Measurements from ENCODE around the gene KCNT1. TPM values are rescaled to one million over a fixed set of nuclear protein-coding genes. Genes with fewer than 3 reads are reported as not detected.

Gene KCNT1
- total and polyA plus RNA-seq, 5 donors, result 0.17 to 1.1 (median 0.26) TPM; not detected in 1

GRCh38 chr9:135739271-135740220, 37.6 kb downstream of the KCNT1 start:
- H3K27ac ChIP-seq (ENCODE audit: low read length), result no peak overlapping the region
- 76% methylated on average over 28 of the region's 28 CpGs for WGBS
- intact Hi-C loops (cut with DNase I), result no loop called here
- DNase-seq (no peak), ATAC-seq (no peak)
- no peaks in the 10 kb centered on the region for H3K9me3 ChIP-seq (ENCODE audit: control insufficient read depth, low read length)
- no peaks in the 10 kb centered on the region for H3K27me3 ChIP-seq (ENCODE audit: control insufficient read depth, insufficient read depth)
- no peak overlapping the region for H3K4me3 ChIP-seq (ENCODE audit: low read length)
- H3K4me1 ChIP-seq (ENCODE audit: control insufficient read depth, insufficient read depth, low read length), result no peaks in the 10 kb centered on the region

- no peak overlapping the region for H3K27ac ChIP-seq (ENCODE audit: low read length)
- ATAC-seq, result no peak
- H3K27me3 ChIP-seq (ENCODE audit: control insufficient read depth, insufficient read depth), result no peaks in the 10 kb centered on the region
- H3K9me3 ChIP-seq (ENCODE audit: control insufficient read depth, low read length), result no peaks in the 10 kb centered on the region
- intact Hi-C loops (cut with DNase I), result no loop called here
- no peak overlapping the region for H3K4me3 ChIP-seq (ENCODE audit: low read length)
- H3K4me1 ChIP-seq (ENCODE audit: control insufficient read depth, insufficient read depth, low read length), result no peaks in the 10 kb centered on the region
- 71% methylated on average over 24 of the region's 24 CpGs for WGBS
- no peak for DNase-seq
Observed at GRCh38 chr9:135741276-135742219, 39.6 kb downstream of the KCNT1 start.

DNA sequence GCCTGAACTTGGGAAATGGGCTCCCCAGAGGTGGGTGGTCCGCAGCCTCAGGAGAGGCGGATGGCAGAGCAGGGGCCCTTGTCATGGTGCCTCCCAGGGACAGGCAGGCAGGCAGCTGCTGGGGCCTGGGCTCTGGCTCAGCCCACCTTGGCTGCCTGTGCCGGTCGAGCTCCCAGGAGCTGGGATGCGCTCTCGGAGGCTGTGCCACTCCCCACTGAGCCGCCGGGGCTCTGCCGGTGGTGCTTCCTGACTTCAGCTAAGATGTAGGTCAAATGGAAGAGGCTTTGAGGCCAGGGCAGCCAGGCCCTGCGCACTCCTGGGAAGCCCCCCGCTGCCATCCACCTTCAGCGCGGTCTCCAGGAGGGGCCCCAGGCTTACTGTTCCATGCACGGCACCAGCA, 41.0 kb downstream of the KCNT1 start:
- no peaks in the 10 kb centered on the region for H3K27me3 ChIP-seq (ENCODE audit: control insufficient read depth, insufficient read depth)
- no peak for ATAC-seq
- no peak for DNase-seq
- intact Hi-C loops (cut with DNase I), result no loop called here
- H3K9me3 ChIP-seq (ENCODE audit: control insufficient read depth, low read length), result no peaks in the 10 kb centered on the region
- H3K27ac ChIP-seq (ENCODE audit: low read length), result no peak overlapping the region
- H3K4me3 ChIP-seq (ENCODE audit: low read length), result no peak overlapping the region
- 71% methylated on average over 14 of the region's 14 CpGs for WGBS
- H3K4me1 ChIP-seq (ENCODE audit: control insufficient read depth, insufficient read depth, low read length), result no peaks in the 10 kb centered on the region

GRCh38 chr9:135743546-135744332, 41.8 kb downstream of the KCNT1 start:
- intact Hi-C loops (cut with DNase I), result no loop called here
- ATAC-seq, result peak; percentile 26 to 58
- Histone ChIP-seq H3K4me1 (ENCODE audit: control insufficient read depth, insufficient read depth, low read length) (no peaks in the 10 kb centered on the region), H3K9me3 (ENCODE audit: control insufficient read depth, low read length) (no peaks in the 10 kb centered on the region), H3K4me3 (ENCODE audit: low read length) (no peak overlapping the region), H3K27me3 (ENCODE audit: control insufficient read depth, insufficient read depth) (no peaks in the 10 kb centered on the region), H3K27ac (ENCODE audit: low read length) (no peak overlapping the region)
- peak in 1 of 3 donors; percentile 37 for DNase-seq
- 76% methylated on average over 25 of the region's 25 CpGs for WGBS

DNA sequence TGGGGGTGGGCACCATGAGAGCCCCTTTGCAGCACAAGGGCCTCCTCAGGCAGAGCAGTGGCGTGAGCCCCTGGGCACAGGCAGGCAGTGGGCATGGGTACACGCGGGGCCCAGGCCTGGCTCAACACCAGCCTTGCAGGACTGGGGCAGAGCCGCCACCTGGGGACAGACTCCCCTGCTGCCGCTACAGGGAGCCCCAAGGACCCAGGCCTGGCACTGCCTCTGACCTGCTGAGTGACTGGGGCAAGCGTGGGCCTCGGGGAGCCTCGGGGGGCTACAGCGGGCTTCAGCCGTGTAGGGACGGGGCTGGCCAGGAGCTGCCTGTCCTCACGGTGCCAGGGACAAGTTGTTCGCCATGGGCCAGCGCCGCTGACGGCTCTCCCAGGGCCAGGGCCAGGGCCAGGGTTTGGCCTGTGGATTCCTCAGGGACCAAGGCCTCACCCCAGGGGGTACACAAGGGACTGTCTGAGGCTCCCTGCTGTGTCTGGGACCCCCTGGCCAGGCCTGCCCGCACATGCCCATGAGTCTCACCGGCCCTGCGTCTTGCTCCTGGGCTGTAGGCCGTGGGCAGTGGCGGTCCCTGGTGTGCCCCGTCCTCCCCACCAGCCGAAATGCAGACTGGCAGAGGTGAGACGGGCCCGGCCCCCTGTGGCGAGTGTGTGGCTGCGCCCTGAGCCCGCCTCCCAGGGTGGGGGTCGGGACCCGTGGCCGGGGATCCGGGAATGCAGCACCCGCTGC, 42.5 kb downstream of the KCNT1 start:
- intact Hi-C loops (cut with DNase I), result no loop called here
- ATAC-seq (no peak), DNase-seq (no peak)
- no peaks in the 10 kb centered on the region for H3K27me3 ChIP-seq (ENCODE audit: control insufficient read depth, insufficient read depth)
- no peaks in the 10 kb centered on the region for H3K9me3 ChIP-seq (ENCODE audit: control insufficient read depth, low read length)
- no peak overlapping the region for H3K4me3 ChIP-seq (ENCODE audit: low read length)
- H3K4me1 ChIP-seq (ENCODE audit: control insufficient read depth, insufficient read depth, low read length), result no peaks in the 10 kb centered on the region
- WGBS, result 84% methylated on average over 33 of the region's 33 CpGs
- no peak overlapping the region for H3K27ac ChIP-seq (ENCODE audit: low read length)

DNA sequence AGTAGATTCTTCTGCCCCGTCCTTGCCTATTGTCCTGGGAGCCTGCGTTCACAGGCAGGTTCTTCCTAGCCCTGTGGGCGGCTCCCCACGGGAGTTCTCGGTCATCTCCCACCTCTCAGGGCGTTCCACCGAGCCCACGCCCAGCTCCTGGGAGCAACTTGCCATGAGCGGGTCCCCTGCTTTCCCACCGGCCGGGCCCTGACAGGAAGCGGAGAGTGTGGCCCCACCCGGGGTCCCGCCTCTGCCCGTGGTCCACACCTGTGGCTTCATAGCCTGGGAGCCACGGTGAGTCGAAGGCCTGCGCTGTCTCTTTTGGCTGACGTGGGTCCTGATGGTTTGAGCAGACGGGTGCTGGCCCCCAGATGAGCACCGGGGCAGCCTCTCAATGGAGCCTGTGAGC, 43.2 kb downstream of the KCNT1 start:
- no peaks in the 10 kb centered on the region for H3K4me1 ChIP-seq (ENCODE audit: control insufficient read depth, insufficient read depth, low read length)
- WGBS, result 76% methylated on average over 21 of the region's 21 CpGs
- no peaks in the 10 kb centered on the region for H3K9me3 ChIP-seq (ENCODE audit: control insufficient read depth, low read length)
- no peak for DNase-seq
- H3K4me3 ChIP-seq (ENCODE audit: low read length), result no peak overlapping the region
- no peak for ATAC-seq
- H3K27ac ChIP-seq (ENCODE audit: low read length), result no peak overlapping the region
- intact Hi-C loops (cut with DNase I), result no loop called here
- no peaks in the 10 kb centered on the region for H3K27me3 ChIP-seq (ENCODE audit: control insufficient read depth, insufficient read depth)

DNA sequence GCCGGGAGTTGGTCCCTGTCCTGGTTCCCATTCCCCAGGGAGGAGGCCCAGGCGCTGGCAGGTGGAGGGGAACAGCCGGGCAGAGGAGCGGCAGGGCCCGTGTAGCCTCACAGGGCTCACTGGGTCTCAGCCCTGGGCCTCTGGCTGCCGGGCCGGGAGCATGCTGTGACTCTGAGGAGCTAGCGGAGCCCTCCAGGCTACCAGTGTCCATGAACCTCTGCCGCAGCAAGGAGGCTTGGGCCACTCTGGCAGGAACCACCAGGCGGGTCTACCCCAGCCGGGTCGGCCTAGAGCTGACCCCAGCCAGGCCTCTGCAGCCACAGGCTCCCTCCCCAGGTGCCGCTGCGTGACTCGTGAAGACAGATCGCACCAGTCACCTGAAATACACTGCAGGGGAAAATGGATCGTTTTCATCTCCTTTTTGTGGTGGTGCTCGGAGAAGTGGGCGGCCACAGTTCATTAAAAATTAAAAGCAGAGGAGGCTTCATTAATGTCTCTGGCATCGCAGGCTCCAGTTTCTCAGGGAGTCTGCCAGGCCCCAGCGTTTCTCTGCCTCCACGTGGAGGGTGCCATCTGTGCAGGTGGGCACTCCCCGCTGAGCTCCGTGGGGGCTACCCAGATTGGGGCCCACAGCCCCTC, 43.8 kb downstream of the KCNT1 start:
- no peak overlapping the region for H3K27ac ChIP-seq (ENCODE audit: low read length)
- intact Hi-C loops (cut with DNase I), result no loop called here
- no peaks in the 10 kb centered on the region for H3K27me3 ChIP-seq (ENCODE audit: control insufficient read depth, insufficient read depth)
- ATAC-seq (no peak), DNase-seq (no peak)
- H3K4me1 ChIP-seq (ENCODE audit: control insufficient read depth, insufficient read depth, low read length), result no peaks in the 10 kb centered on the region
- H3K4me3 ChIP-seq (ENCODE audit: low read length), result no peak overlapping the region
- 81% methylated on average over 24 of the region's 24 CpGs for WGBS
- no peaks in the 10 kb centered on the region for H3K9me3 ChIP-seq (ENCODE audit: control insufficient read depth, low read length)

- H3K4me1 ChIP-seq (ENCODE audit: control insufficient read depth, insufficient read depth, low read length), result no peaks in the 10 kb centered on the region
- intact Hi-C loops (cut with DNase I), result no loop called here
- no peaks in the 10 kb centered on the region for H3K9me3 ChIP-seq (ENCODE audit: control insufficient read depth, low read length)
- H3K27ac ChIP-seq (ENCODE audit: low read length), result no peak overlapping the region
- H3K27me3 ChIP-seq (ENCODE audit: control insufficient read depth, insufficient read depth), result no peaks in the 10 kb centered on the region
- H3K4me3 ChIP-seq (ENCODE audit: low read length), result no peak overlapping the region
- 65% methylated on average over 9 of the region's 9 CpGs for WGBS
- ATAC-seq, result no peak
- DNase-seq, result no peak
Observed at GRCh38 chr9:135746565-135746964, 44.6 kb downstream of the KCNT1 start.

GRCh38 chr9:135747311-135747710, 45.3 kb downstream of the KCNT1 start:
- H3K27me3 ChIP-seq (ENCODE audit: control insufficient read depth, insufficient read depth), result no peaks in the 10 kb centered on the region
- H3K27ac ChIP-seq (ENCODE audit: low read length), result no peak overlapping the region
- 66% methylated on average over 13 of the region's 13 CpGs for WGBS
- ATAC-seq, result no peak
- intact Hi-C loops (cut with DNase I), result no loop called here
- DNase-seq, result no peak
- H3K9me3 ChIP-seq (ENCODE audit: control insufficient read depth, low read length), result no peaks in the 10 kb centered on the region
- no peak overlapping the region for H3K4me3 ChIP-seq (ENCODE audit: low read length)
- no peaks in the 10 kb centered on the region for H3K4me1 ChIP-seq (ENCODE audit: control insufficient read depth, insufficient read depth, low read length)

DNA sequence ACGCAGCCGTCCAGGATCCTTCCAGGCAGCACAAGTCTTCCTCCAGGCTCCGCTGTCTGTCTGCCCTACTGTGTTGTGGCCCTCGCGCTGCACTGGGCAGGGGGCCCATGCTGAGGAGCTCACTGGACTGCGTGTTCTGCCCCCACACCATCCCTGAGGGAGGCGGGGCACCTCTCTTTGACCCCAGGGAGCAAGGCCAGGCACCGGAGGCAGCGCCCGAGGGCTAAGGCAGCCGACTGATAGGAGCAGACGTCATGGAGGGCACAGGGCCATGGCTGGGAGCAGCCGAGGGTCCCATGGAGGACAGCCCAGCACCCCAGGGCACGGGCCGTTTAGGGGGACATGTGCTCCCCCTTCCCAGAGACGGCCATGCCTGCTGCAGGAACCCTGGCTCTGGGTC, 46.7 kb downstream of the KCNT1 start:
- DNase-seq (no peak), ATAC-seq (no peak)
- Histone ChIP-seq H3K27me3 (ENCODE audit: control insufficient read depth, insufficient read depth) (no peaks in the 10 kb centered on the region), H3K4me3 (ENCODE audit: low read length) (no peak overlapping the region), H3K4me1 (ENCODE audit: control insufficient read depth, insufficient read depth, low read length) (no peaks in the 10 kb centered on the region), H3K9me3 (ENCODE audit: control insufficient read depth, low read length) (no peaks in the 10 kb centered on the region), H3K27ac (ENCODE audit: low read length) (no peak overlapping the region)
- intact Hi-C loops (cut with DNase I), result no loop called here
- WGBS, result 64% methylated on average over 16 of the region's 16 CpGs
